ENCODE results near the gene DYNC2H1. TPM values are rescaled to one million over a fixed set of nuclear protein-coding genes. Genes with fewer than 3 reads are reported as not detected.

DYNC2H1 gene
- total RNA-seq, 3 donors from 2014 or later, result 2.3 to 12.4 (median 5.0) TPM

- no peaks in the 10 kb centered on the region for H3K9me3 ChIP-seq
- no peak for ATAC-seq
- no peak overlapping the region for H3K4me3 ChIP-seq
Measured at GRCh38 chr11:103497268-103497667, 388.0 kb downstream of the DYNC2H1 start.

DNA sequence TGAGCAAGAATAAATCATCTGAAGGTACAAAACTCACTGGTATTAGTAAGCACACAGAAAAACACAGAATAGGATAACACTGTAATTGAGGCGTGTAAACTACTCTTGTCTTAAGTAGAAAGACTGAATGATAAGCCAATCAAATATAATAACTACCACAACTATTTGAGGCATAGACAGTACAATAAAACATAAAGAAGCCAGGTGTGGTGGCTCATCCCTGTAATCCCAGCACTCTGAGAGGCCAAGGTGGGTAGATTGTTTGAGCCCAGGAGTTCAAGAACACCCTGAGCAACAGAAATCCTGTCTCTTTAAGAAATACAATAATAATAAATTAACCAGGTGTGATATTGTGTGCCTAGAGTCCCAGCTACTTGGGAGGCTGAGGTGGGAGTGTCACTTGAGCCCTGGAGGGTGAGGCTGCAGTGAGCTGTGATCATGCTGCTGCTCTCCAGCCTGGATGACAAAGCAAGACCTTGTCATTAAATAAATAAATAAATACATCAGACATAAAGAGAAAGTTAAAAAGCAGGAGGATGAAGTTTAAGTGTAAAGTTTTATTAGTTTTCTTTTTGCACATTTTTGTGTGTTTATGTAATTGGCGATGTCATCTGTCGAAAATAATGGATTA, 390.6 kb downstream of the DYNC2H1 start:
- no peaks in the 10 kb centered on the region for H3K9me3 ChIP-seq
- no peak overlapping the region for H3K4me3 ChIP-seq
- TF ChIP-seq, protein P1, sequence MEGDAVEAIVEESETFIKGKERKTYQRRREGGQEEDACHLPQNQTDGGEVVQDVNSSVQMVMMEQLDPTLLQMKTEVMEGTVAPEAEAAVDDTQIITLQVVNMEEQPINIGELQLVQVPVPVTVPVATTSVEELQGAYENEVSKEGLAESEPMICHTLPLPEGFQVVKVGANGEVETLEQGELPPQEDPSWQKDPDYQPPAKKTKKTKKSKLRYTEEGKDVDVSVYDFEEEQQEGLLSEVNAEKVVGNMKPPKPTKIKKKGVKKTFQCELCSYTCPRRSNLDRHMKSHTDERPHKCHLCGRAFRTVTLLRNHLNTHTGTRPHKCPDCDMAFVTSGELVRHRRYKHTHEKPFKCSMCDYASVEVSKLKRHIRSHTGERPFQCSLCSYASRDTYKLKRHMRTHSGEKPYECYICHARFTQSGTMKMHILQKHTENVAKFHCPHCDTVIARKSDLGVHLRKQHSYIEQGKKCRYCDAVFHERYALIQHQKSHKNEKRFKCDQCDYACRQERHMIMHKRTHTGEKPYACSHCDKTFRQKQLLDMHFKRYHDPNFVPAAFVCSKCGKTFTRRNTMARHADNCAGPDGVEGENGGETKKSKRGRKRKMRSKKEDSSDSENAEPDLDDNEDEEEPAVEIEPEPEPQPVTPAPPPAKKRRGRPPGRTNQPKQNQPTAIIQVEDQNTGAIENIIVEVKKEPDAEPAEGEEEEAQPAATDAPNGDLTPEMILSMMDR (IDR thresholded peaks at IDR 0.05), result no peak
- DNase-seq (no peak), ATAC-seq (no peak)
- no peaks in the 10 kb centered on the region for H3K4me1 ChIP-seq (ENCODE audit: low read depth)
- no peaks in the 10 kb centered on the region for H3K36me3 ChIP-seq (ENCODE audit: low read depth)
- intact Hi-C loops (cut with DNase I, micrococcal nuclease), result no loop called here

More at GRCh38 chr11:103497268-103497667, 388.0 kb downstream of the DYNC2H1 start:
- H3K4me1 ChIP-seq (ENCODE audit: low read depth), result no peaks in the 10 kb centered on the region
- TF ChIP-seq, protein P1 (IDR thresholded peaks at IDR 0.05), result no peak
- no peak for DNase-seq
- intact Hi-C loops (cut with DNase I, micrococcal nuclease), result no loop called here
- no peaks in the 10 kb centered on the region for H3K36me3 ChIP-seq (ENCODE audit: low read depth)

- intact Hi-C loops (cut with DNase I, micrococcal nuclease), result no loop called here
- Histone ChIP-seq H3K4me1 (ENCODE audit: low read depth) (no peaks in the 10 kb centered on the region), H3K4me3 (no peak overlapping the region), H3K9me3 (no peaks in the 10 kb centered on the region), H3K36me3 (ENCODE audit: low read depth) (no peaks in the 10 kb centered on the region)
- TF ChIP-seq, protein P1 (IDR thresholded peaks at IDR 0.05), result no peak
- ATAC-seq (no peak), DNase-seq (no peak)
Measured at GRCh38 chr11:103515283-103515682, 406.1 kb downstream of the DYNC2H1 start.

- DNase-seq (no peak), ATAC-seq (no peak)
- no peak overlapping the region for H3K4me3 ChIP-seq
- H3K36me3 ChIP-seq (ENCODE audit: low read depth), result no peaks in the 10 kb centered on the region
- intact Hi-C loops (cut with DNase I, micrococcal nuclease), result no loop called here
- no peaks in the 10 kb centered on the region for H3K4me1 ChIP-seq (ENCODE audit: low read depth)
- TF ChIP-seq, protein P1 (IDR thresholded peaks at IDR 0.05), result no peak
- H3K9me3 ChIP-seq, result no peaks in the 10 kb centered on the region
Measured at GRCh38 chr11:103520792-103521191, 411.6 kb downstream of the DYNC2H1 start.

DNA sequence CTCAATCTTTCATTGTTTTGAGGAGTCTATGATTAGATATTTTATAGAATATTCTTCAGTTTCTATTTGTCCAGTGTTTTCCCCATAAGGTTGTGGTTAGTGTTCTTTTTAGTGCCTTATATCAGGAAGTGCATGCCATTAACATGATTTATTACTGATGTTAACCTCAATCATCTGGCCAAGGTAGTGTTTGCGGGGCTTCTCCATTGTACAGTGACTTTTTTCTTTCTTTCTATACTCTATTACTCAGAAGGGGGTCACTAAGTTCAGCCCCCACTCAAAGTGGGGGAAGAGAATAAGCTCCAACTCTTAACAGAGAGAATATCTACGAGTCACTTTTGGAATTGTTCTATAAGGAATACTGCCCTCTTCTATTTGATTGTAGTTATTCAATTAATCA, 415.8 kb downstream of the DYNC2H1 start:
- Histone ChIP-seq H3K4me3 (no peak overlapping the region), H3K36me3 (ENCODE audit: low read depth) (no peaks in the 10 kb centered on the region), H3K4me1 (ENCODE audit: low read depth) (no peaks in the 10 kb centered on the region), H3K9me3 (no peaks in the 10 kb centered on the region)
- intact Hi-C loops (cut with DNase I, micrococcal nuclease), result no loop called here
- no peak for ATAC-seq
- TF ChIP-seq, protein P1 (IDR thresholded peaks at IDR 0.05), result no peak
- no peak for DNase-seq

DNA sequence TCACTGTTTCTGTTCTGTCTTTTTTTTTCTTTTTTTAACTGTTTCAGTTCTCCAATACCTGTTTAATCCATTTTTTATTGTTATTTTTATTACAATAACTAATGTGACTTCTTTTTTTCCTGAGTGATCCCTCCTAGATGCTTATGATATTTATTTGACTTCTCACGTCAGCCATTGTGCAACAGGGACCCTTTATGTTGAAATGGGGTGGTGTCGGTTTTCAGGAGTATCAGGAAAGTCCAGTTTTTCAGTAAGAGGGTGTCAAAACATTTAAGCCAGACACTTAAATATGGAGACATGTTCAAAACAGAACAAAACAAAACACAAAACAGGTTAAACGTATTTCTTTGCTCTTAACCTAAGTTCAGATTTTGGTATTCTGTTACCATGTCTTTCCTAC, 418.8 kb downstream of the DYNC2H1 start:
- no peaks in the 10 kb centered on the region for H3K9me3 ChIP-seq
- DNase-seq, result no peak
- intact Hi-C loops (cut with DNase I, micrococcal nuclease), result no loop called here
- TF ChIP-seq, protein P1 (IDR thresholded peaks at IDR 0.05), result no peak
- no peaks in the 10 kb centered on the region for H3K4me1 ChIP-seq (ENCODE audit: low read depth)
- no peaks in the 10 kb centered on the region for H3K36me3 ChIP-seq (ENCODE audit: low read depth)
- no peak for ATAC-seq
- no peak overlapping the region for H3K4me3 ChIP-seq

Data from mucosa of descending colon (tissue), 3 donors.